Mesendoderm (in vitro differentiated cells): ENCODE results near the gene GNG2.

Source experiments
- DNase-seq: peaks from one replicate; pipeline ENCODE4 v3.0.0; 2013
- H2AK5ac ChIP-seq: 2 replicates; pipeline ENCODE4 v1.6.1; 2013; ENCODE audit warnings: low read length, inconsistent platforms
- H2BK120ac ChIP-seq: 2 replicates; pipeline ENCODE4 v1.6.1; 2013; ENCODE audit warnings: low read depth, mild to moderate bottlenecking, low read length, moderate library complexity, mixed read lengths
- H2BK15ac ChIP-seq: replicated peaks from 2 replicates; pipeline ENCODE4 v1.6.1; 2013; ENCODE audit warnings: low read depth, mild to moderate bottlenecking, moderate library complexity
- H2BK5ac ChIP-seq: 2 replicates; pipeline ENCODE4 v1.6.1; 2013; ENCODE audit warnings: low read length, inconsistent platforms
- H3K18ac ChIP-seq: 2 replicates; pipeline ENCODE4 v1.6.1; 2013; ENCODE audit warnings: mild to moderate bottlenecking, low read length, mixed read lengths
- H3K23ac ChIP-seq: one replicate; pipeline ENCODE4 v1.6.1; 2013; ENCODE audit warnings: low read length
- H3K27ac ChIP-seq: 2 replicates; pipeline ENCODE4 v1.5.1; 2013; ENCODE audit warnings: low read depth, mild to moderate bottlenecking, inconsistent platforms, low read length, moderate library complexity
- H3K27me3 ChIP-seq: 2 replicates; pipeline ENCODE4 v1.6.1; 2013; ENCODE audit warnings: low read length, control low read depth, mild to moderate bottlenecking, inconsistent platforms; ENCODE audit not compliant: insufficient read depth, poor library complexity
- H3K36me3 ChIP-seq: 2 replicates; pipeline ENCODE4 v1.6.1; 2013; ENCODE audit warnings: low read length, inconsistent platforms; ENCODE audit not compliant: control insufficient read depth, insufficient read depth
- H3K4ac ChIP-seq: one replicate; pipeline ENCODE4 v1.6.1; 2013; ENCODE audit warnings: low read depth, mild to moderate bottlenecking, low read length, moderate library complexity
- H3K4me1 ChIP-seq: 2 replicates; pipeline ENCODE4 v1.6.1; 2013; ENCODE audit warnings: low read depth, low read length, inconsistent platforms; ENCODE audit not compliant: control insufficient read depth
- H3K4me2 ChIP-seq: 2 replicates; pipeline ENCODE4 v1.6.1; 2013; ENCODE audit warnings: low read length
- H3K4me3 ChIP-seq: 2 replicates; pipeline ENCODE4 v1.5.1; 2013; ENCODE audit warnings: mild to moderate bottlenecking, low read length
- H3K56ac ChIP-seq: one replicate; pipeline ENCODE4 v1.6.1; 2013; ENCODE audit warnings: low read length
- H3K79me1 ChIP-seq: 2 replicates; pipeline ENCODE4 v1.6.1; 2013; ENCODE audit warnings: low read length, inconsistent platforms
- H3K79me2 ChIP-seq: 2 replicates; pipeline ENCODE4 v1.6.1; 2013; ENCODE audit warnings: mild to moderate bottlenecking, low read length; ENCODE audit not compliant: control insufficient read depth, insufficient read depth
- H3K9ac ChIP-seq: 2 replicates; pipeline ENCODE4 v1.6.1; 2013; ENCODE audit warnings: low read length, inconsistent platforms
- H4K5ac ChIP-seq: one replicate; pipeline ENCODE4 v1.6.1; 2013; ENCODE audit warnings: low read length
- H4K8ac ChIP-seq: one replicate; pipeline ENCODE4 v1.6.1; 2013; ENCODE audit warnings: low read depth, mild to moderate bottlenecking, control low read depth, low read length, moderate library complexity
- WGBS: extraction: QIAGEN DNeasy Blood & Tissue Kit; methylation state at CpG from one replicate; pipeline ENCODE4 v1.1.7; 2013; ENCODE audit warnings: low lambda C conversion rate, missing lambda C conversion rate; ENCODE audit not compliant: insufficient coverage; ENCODE audit errors: extremely low coverage; 5-methylcytosine and 5-hydroxymethylcytosine counted together

The GNG2 gene

GRCh38 chr14:51883232-51883631 is 22.8 kb downstream of the GNG2 start:
- no peak overlapping the region for H4K5ac ChIP-seq
- no peak overlapping the region for H3K4me2 ChIP-seq
- no peak overlapping the region for H3K4me3 ChIP-seq
- no peak overlapping the region for H3K23ac ChIP-seq
- no peak overlapping the region for H2BK5ac ChIP-seq
- no peaks in the 10 kb centered on the region for H3K79me1 ChIP-seq
- no peak overlapping the region for H3K4ac ChIP-seq
- H2BK15ac ChIP-seq = no peak overlapping the region
- no peaks in the 10 kb centered on the region for H3K79me2 ChIP-seq
- H3K36me3 ChIP-seq = no peaks in the 10 kb centered on the region
- H3K27me3 ChIP-seq = no peaks in the 10 kb centered on the region
- H2AK5ac ChIP-seq = no peak overlapping the region
- H3K56ac ChIP-seq = no peak overlapping the region
- no peaks in the 10 kb centered on the region for H3K4me1 ChIP-seq
- WGBS = 100% methylated on average over 1 of the region's 2 CpGs
- no peak overlapping the region for H2BK120ac ChIP-seq
- DNase-seq = no peak
- no peak overlapping the region for H3K9ac ChIP-seq
- no peak overlapping the region for H3K18ac ChIP-seq
- H3K27ac ChIP-seq = no peak overlapping the region
- no peak overlapping the region for H4K8ac ChIP-seq

GRCh38 chr14:51884086-51884927 is 23.9 kb downstream of the GNG2 start:
- DNase-seq = peak; percentile 13
- no peak overlapping the region for H2BK120ac ChIP-seq
- H2BK15ac ChIP-seq = no peak overlapping the region
- H2BK5ac ChIP-seq = no peak overlapping the region
- no peak overlapping the region for H3K9ac ChIP-seq
- WGBS = no CpG with 5 or more reads among the region's 7 CpGs
- H3K27ac ChIP-seq = no peak overlapping the region
- H3K4me2 ChIP-seq = no peak overlapping the region
- H3K23ac ChIP-seq = no peak overlapping the region
- H3K4me1 ChIP-seq = no peaks in the 10 kb centered on the region
- H3K27me3 ChIP-seq = no peaks in the 10 kb centered on the region
- no peaks in the 10 kb centered on the region for H3K79me2 ChIP-seq
- H3K18ac ChIP-seq = no peak overlapping the region
- no peak overlapping the region for H4K5ac ChIP-seq
- no peaks in the 10 kb centered on the region for H3K36me3 ChIP-seq
- H3K4ac ChIP-seq = no peak overlapping the region
- no peak overlapping the region for H3K4me3 ChIP-seq
- H2AK5ac ChIP-seq = no peak overlapping the region
- no peaks in the 10 kb centered on the region for H3K79me1 ChIP-seq
- no peak overlapping the region for H3K56ac ChIP-seq
- H4K8ac ChIP-seq = no peak overlapping the region

DNA sequence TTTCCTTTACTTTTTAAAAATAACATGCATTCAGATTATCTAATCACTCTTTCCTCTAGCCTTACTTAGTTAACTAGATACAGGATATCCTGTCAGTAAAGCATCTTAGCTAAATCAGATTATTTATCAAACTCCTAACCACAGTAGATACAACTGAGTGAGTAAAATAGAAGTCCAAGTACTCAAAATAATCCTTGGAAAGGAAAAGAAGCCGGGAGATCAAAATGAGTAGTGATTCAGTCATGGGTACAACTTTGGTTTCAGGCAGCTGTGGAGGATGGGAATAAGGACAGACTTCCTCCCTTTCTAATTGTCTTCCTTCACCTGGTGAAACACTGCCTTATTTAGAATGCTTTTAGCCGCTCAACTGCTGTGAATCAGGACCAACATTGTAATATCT is 29.4 kb downstream of the GNG2 start:
- Histone ChIP-seq H3K27ac (no peak overlapping the region), H3K23ac (no peak overlapping the region), H3K4me3 (no peak overlapping the region)

DNA sequence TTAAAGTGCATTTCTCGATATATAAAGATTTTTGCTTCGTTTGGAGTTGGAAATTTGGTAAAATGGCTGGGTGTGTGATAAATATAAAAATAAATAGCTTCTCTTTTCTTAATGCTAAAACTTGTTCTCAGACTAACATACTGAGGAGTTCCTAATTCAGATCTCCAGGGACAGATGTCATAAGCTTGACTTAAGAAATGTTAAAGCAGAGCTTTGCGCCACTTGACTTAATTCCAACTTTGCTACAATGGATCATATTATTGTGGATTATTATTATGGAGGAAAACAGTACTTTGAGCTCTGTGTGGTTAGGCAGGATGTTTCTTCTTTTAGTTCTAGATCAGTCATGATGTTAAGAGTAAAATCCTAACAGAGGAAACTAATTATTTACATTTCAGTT is 33.8 kb downstream of the GNG2 start:
- Histone ChIP-seq H3K18ac (no peak overlapping the region), H3K27me3 (no peaks in the 10 kb centered on the region), H3K9ac (no peak overlapping the region), H2BK5ac (no peak overlapping the region), H2BK15ac (no peak overlapping the region), H3K23ac (no peak overlapping the region), H2AK5ac (no peak overlapping the region), H3K79me1 (no peaks in the 10 kb centered on the region), H3K56ac (no peak overlapping the region), H3K27ac (no peak overlapping the region), H3K4ac (no peak overlapping the region), H4K5ac (no peak overlapping the region), H3K4me1 (no peaks in the 10 kb centered on the region), H3K4me3 (no peak overlapping the region), H3K79me2 (no peaks in the 10 kb centered on the region), H4K8ac (no peak overlapping the region), H3K36me3 (no peaks in the 10 kb centered on the region), H2BK120ac (no peak overlapping the region), H3K4me2 (no peak overlapping the region)
- WGBS = 100% methylated on average over 2 of the region's 3 CpGs
- DNase-seq = no peak

More for the DNA sequence above, 29.4 kb downstream of the GNG2 start:
- no CpG with 5 or more reads among the region's 2 CpGs for WGBS
- Histone ChIP-seq H3K18ac (no peak overlapping the region), H4K8ac (no peak overlapping the region), H3K4ac (no peak overlapping the region), H3K27me3 (no peaks in the 10 kb centered on the region), H2BK120ac (no peak overlapping the region), H3K79me1 (no peaks in the 10 kb centered on the region), H3K4me1 (no peaks in the 10 kb centered on the region), H4K5ac (no peak overlapping the region), H3K79me2 (no peaks in the 10 kb centered on the region), H2AK5ac (no peak overlapping the region), H3K9ac (no peak overlapping the region), H2BK15ac (no peak overlapping the region), H2BK5ac (no peak overlapping the region), H3K36me3 (no peaks in the 10 kb centered on the region), H3K56ac (no peak overlapping the region), H3K4me2 (no peak overlapping the region)
- no peak for DNase-seq

GRCh38 chr14:51895375-51895774 is 35.0 kb downstream of the GNG2 start:
- no peak overlapping the region for H4K8ac ChIP-seq
- no peaks in the 10 kb centered on the region for H3K79me2 ChIP-seq
- no peaks in the 10 kb centered on the region for H3K79me1 ChIP-seq
- H3K9ac ChIP-seq = no peak overlapping the region
- H3K18ac ChIP-seq = no peak overlapping the region
- H2BK15ac ChIP-seq = no peak overlapping the region
- no peak overlapping the region for H3K4me2 ChIP-seq
- H3K4ac ChIP-seq = no peak overlapping the region
- no peaks in the 10 kb centered on the region for H3K36me3 ChIP-seq
- no peak for DNase-seq
- no peak overlapping the region for H2BK120ac ChIP-seq
- H3K56ac ChIP-seq = no peak overlapping the region
- no peak overlapping the region for H4K5ac ChIP-seq
- H3K23ac ChIP-seq = no peak overlapping the region
- H3K27ac ChIP-seq = no peak overlapping the region
- no peaks in the 10 kb centered on the region for H3K27me3 ChIP-seq
- no peak overlapping the region for H3K4me3 ChIP-seq
- H3K4me1 ChIP-seq = no peaks in the 10 kb centered on the region
- no peak overlapping the region for H2BK5ac ChIP-seq
- H2AK5ac ChIP-seq = no peak overlapping the region

GRCh38 chr14:51897791-51898355 is 37.5 kb downstream of the GNG2 start:
- Histone ChIP-seq H3K27me3 (no peaks in the 10 kb centered on the region), H3K36me3 (no peaks in the 10 kb centered on the region), H2AK5ac (no peak overlapping the region), H3K9ac (no peak overlapping the region), H2BK5ac (no peak overlapping the region), H3K79me1 (no peaks in the 10 kb centered on the region), H2BK15ac (no peak overlapping the region), H3K4me2 (no peak overlapping the region), H3K4me1 (no peaks in the 10 kb centered on the region), H3K23ac (no peak overlapping the region), H4K5ac (no peak overlapping the region), H3K4ac (no peak overlapping the region), H3K56ac (no peak overlapping the region), H2BK120ac (no peak overlapping the region), H3K27ac (no peak overlapping the region), H3K18ac (no peak overlapping the region), H4K8ac (no peak overlapping the region), H3K4me3 (no peak overlapping the region), H3K79me2 (no peaks in the 10 kb centered on the region)
- no peak for DNase-seq
- no CpG with 5 or more reads among the region's 1 CpG for WGBS
